ENCODE measurements around the gene GINS1.
A peak's percentile ranks its signal among the peaks of the same experiment; 100 is the strongest.

DNA sequence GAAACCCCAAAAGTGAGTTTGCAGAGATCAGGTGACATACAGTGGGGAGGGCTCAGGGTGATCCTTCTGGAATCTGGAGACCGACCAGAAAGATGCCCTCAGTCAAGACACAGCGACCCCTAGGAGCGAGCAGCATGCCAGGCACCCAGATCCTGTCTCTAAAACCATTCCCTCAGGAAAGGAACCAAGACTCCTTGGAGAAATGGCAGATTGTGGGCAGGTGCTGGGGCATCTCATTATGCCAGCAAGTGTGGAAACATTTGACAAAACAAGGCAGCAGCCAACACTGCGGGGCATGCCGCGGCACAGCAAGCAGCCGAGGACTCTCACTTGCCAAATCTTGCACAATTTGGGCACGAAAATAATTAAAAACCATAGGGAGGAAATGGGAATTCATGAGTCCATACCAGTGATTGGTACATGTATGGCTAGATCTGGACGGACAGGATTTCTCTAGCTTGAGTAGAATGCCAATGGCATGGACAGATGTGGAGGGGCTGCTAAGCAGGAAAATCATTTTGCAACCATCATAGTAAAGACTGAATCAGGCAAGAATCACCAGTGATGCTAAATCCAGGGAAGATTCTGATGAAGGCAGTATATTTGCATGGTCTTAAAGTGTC lies 76.9 kb downstream of the GINS1 start:
- TF ChIP-seq EZH2phosphoT487 (IDR thresholded peaks at IDR 0.05; ENCODE audit: borderline replicate concordance, low read depth, low read length) (no peak), CTCF (conservative IDR thresholded peaks at IDR 0.05; ENCODE audit: low read length) (peak; percentile 57)

Measured in OCI-LY7 (cell line).